Stimulated activated CD4-positive, alpha-beta T cell treated with anti-CD3 and anti-CD28 coated beads, Interleukin-1b, Interleukin-23, amount 100 ng/mL, for 24 hours (primary cell): ENCODE measurements around the gene GRIN3A.
"Not testable (repeated sequence)": the region's sequence is repeated elsewhere in the genome, so short reads cannot be mapped to it uniquely, and the experiment has no call there.

Experiments
- DNase-seq, 4 experiments: peaks; one replicate each; pipeline ENCODE4 v3.0.0-alpha.2; 2020; ENCODE audit warnings: low read depth in 4 of 4, low spot score in 1 of 4

Gene GRIN3A

DNA sequence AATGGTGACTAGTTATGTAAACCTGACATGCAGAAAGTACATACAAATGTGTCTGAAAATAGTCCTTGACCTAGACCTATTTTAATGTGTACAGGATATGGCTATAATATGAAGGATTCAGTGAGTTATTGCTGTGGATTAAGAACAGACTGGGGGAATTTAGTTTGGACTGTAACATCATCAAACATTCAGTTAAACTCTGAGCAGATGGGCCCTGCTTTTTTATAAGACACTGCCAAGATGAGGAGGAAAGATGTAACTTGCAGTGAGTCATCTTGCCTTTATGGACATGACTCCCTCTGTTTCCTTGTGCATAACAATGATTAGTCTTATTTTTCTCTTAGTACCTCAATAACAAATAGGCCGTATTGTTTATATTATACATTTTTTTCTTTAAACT is 155.9 kb downstream of the GRIN3A start:
- no peak for DNase-seq

GRCh38 chr9:101579711-101580545 is 158.5 kb downstream of the GRIN3A start:
- DNase-seq, result no peak

DNA sequence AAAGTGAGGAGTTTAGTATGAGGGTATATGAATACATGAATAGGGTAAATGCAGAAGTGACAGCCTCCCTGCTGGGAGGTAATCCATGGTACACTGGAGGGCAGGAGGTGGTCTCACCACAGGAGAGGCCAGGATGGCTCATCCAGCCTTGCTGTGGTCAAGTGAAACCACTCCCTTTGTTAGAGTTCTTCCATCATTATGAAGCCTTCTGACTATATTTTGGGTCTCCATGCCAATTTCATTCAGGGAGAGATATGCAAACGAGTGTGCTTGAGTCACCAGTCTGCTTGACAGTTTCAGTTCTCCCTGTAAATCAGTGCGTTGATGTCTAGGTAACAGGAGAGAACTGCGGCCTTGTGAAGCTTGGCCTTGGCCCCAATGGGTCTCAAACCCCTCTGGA is 160.1 kb downstream of the GRIN3A start:
- DNase-seq, result no peak

GRCh38 chr9:101574731-101575333 is 163.6 kb downstream of the GRIN3A start:
- DNase-seq, result no peak

DNA sequence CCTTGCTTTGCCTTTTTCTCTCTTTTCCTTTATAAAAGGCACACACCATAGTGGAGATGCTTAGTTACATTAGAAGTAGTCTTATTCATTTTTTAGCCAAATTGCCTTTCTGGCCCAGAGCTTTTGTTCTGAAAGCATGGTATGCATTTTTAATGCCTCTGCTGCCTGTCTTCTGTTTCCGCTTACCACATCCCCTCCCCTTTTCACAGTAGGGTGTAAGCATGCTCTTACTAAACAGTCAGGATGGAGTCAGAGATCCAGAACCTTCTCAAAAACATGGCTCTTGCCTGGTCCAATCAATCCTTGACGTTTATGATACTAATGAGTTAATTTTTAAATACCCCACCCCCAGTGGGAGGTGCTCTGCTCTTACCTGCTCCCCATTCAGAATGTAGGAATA is 166.1 kb downstream of the GRIN3A start:
- no peak for DNase-seq

DNA sequence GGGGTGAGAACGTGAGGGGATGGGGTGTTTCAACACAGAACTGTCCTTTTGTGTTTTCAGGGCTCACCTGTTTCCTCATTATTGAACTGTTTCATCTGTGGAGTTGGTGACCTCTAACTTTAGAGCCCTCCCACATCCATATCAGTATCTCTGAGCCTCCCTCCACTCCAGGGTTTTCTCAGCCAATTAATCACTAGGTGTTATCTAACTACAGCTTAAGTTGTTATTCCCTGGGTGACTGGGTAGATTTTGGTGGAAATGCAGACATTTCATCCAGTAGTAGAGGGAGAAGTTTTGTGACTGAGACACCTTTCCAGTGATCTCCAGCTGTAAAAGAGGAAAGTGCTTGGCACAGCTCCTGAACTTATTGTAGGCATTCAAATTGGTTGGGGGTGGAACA is 167.3 kb downstream of the GRIN3A start:
- DNase-seq, result no peak

GRCh38 chr9:101569741-101570501 is 168.5 kb downstream of the GRIN3A start:
- no peak for DNase-seq

GRCh38 chr9:101567725-101568350 is 170.6 kb downstream of the GRIN3A start:
- DNase-seq, result no peak

DNA sequence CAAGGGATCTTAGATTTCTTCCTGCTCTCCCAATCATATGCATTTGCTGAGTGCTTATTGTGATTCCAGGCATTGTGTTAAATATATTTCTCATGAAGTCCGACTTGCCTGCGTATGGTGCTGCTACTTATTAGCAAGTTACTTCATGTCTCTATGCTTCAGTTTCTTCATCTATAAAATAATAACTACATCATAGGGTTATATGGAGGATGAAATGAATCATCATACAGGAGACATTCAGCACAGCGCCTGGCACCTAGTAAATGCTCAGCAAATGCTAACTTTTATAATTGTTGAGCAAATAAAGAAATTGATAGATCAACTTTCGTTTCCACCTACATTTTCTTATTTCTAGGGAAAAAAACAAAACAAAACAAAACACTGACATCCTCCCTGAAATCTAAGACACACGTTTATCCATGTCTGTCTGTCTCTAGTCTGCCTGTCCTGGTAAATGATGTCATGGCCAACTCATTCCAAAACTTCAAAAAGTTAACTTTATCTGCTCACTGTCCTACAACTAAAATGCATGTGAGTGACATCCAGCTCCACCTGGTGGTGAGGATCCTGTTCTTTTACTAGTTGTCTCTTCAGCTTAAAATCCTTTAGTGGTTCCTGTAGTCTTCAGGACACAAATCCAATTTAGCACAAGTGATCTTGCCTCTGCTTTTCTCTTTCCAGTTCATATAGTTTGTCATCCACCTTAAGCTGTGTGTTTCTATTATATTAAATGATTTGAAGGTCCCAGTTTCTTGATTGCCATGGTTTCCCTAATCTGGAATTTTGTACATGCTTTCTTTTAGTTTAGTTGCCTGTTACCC is 171.3 kb downstream of the GRIN3A start:
- DNase-seq, result peak in 1 of 4 experiments; percentile 10

DNA sequence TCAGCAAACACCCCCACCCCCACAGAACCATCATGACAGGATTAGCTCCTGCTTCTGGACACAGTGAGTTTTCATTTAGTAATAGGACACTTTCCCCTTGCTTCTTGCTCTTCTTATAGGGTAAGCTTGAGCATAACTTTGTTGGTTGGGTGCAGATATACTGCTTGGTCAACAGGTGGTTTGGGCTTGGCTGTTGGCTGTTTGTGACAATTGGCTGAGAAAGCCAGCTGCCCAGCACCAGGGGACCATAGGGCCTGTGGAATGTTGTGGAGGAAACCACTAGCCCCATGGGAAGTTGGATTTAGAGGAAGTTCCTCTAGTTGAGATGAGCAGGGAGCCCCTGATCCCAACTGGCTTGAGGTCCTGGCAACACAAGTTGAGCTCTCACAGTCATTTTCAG is 174.2 kb downstream of the GRIN3A start:
- DNase-seq, result no peak

- DNase-seq, result no peak
These were observed 175.5 kb downstream of the GRIN3A start for GRCh38 chr9:101562966-101563365.

DNA sequence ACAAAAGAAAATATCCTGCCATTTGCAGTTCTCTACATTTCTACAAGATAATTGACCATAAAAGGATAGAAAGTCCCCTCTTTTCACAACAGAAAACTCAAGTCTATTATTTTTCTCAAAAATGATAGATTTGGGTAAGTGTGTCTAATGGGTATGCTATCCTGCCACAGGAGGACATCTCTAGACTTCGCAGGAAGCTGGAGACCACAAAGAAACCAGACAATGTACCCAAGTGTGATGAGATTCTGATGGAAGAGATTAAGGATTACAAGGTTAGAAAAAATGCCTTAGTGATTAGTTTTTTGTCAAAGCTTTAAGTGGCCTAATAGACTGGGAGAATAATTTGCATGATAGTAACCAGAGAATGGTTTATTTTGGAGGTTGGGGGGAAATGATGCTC is 176.7 kb downstream of the GRIN3A start:
- no peak for DNase-seq

DNA sequence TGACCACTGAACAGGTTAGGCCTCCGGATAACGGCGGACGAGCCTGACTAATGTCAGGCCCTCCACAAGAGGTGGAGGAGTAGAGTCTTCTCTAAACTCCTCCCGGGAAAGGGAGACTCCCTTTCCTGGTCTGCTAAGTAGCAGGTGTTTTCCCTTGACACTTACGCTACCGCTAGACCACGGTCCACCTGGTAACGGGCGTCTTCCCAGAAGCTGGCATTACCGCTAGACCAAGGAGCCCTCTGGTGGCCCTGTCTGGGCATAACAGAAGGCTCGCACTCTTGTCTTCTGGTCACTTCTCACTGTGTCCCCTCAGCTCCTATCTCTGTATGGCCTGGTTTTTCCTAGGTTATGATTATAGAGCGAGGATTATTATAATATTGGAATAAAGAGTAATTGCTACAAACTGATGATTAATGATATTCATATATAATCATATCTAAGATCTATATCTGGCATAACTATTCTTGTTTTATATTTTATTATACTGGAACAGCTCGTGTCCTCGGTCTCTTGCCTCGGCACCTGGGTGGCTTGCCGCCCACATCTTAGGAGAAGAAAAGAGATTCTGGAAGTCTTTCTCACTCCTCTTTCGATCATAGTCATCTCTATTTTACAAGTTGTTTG is 188.9 kb downstream of the GRIN3A start:
- DNase-seq, result not testable (repeated sequence)

GRCh38 chr9:101543098-101543735 is 195.2 kb downstream of the GRIN3A start:
- no peak for DNase-seq

- no peak for DNase-seq
These were observed 198.4 kb downstream of the GRIN3A start for GRCh38 chr9:101540069-101540468.

DNA sequence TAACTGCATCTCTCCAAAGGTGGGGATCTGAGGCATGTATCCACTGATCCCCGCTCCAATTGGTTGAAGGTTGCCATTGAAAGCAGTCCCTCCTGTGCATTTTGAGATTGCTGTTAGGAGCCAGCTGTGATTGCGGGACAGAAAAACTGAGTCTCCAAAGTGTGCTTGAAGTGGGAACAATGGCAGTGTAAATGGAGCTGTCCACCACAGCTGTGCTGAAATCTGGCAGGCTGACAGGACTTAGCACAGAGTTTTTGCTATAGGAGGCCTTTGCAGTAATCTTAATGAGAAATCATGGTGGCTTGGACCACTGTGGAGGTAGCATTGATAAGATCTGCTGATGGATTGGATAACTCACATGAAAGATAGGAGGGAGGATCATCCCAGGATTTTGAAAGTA is 201.5 kb downstream of the GRIN3A start:
- DNase-seq, result no peak

GRCh38 chr9:101536351-101536750 is 202.1 kb downstream of the GRIN3A start:
- DNase-seq, result no peak

GRCh38 chr9:101533334-101534204 is 204.9 kb downstream of the GRIN3A start, which contains the start of gene RNF20:
Gene RNF20, plus strand, starts transcription at chr9:101533853. Its CDS starts 1,571 bp downstream, at chr9:101535424.
- DNase-seq, result peak; percentile 97 to 100 (median 99)
